Measurements from ENCODE around the gene TSEN2. TPM values are rescaled to one million over a fixed set of nuclear protein-coding genes. Genes with fewer than 3 reads are reported as not detected.

Gene TSEN2
- 33.3 and 33.7 TPM in 2 replicates for total RNA-seq
- long read RNA-seq, transcript TSEN2-201 (12 exons, 2,381 nt) = major isoform, 12 of 107 reads
- long read RNA-seq, partial matches to known transcripts = 24 of 107 reads
- long read RNA-seq, other reads (novel, unspliced or antisense) = 66 of 107 reads

DNA sequence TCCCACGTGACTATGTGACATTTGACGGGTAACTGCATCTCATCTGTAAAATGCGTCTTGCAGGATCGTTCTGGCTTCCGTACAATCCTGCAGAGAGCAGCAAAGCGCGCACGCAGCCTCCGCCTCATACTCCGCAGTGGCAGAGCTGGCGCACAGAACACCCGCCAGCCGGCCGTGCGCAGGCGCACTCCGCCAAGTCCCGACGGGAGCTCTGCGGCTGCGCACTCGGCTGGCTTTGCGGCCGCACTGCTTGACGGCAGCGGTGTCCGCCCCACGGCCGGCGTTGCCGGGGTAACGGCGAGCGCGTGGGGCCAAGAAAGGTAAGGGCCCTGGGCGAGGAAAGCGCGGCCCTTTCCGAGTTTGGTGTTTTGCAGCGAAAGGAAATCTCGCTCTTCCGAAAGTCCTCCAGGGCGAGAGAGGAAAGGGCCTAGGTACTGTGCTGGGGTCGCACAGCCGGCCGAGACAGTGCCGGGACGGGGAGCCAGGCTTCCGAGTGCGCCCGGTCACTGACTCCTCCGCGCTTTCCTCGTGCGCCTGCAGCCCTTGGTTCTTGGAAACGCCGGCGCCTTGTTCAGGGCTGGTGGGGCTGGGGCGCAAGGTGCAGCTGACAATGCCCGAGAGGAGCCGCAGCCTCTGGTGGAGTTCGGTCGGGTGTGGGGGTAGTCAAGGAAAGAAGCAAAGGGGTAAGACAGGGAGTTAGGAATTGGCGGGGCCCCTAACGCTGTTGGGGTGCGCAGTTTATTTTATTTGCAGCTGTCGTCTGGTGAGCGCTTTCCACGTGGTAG, at the start of gene TSEN2:
Gene TSEN2 (plus strand): TSS at position 283 of the 785 bp plus-strand sequence. CDS start 5,321 bp downstream, outside the sequence.
- no peaks in the 10 kb centered on the region for H3K27me3 Mint-ChIP-seq
- TF ChIP-seq CTCF (IDR thresholded peaks at IDR 0.05; ENCODE audit: unreplicated experiment) = no peak
- H3K9me3 Mint-ChIP-seq (ENCODE audit: low read depth) = no peaks in the 10 kb centered on the region
- peak; percentile 96 for DNase-seq (ENCODE audit: low spot score, unreplicated experiment)
- peak within 1 kb of the TSS; percentile 97 for H3K27ac Mint-ChIP-seq
- H3K36me3 Mint-ChIP-seq (ENCODE audit: insufficient read depth) = no peaks in the 10 kb centered on the region
- H3K4me3 Mint-ChIP-seq (ENCODE audit: low read depth) = peak within 1 kb of the TSS; percentile 97
- peaks cover 35% of the 10 kb centered on the region for H3K4me1 Mint-ChIP-seq (ENCODE audit: low read depth)

DNA sequence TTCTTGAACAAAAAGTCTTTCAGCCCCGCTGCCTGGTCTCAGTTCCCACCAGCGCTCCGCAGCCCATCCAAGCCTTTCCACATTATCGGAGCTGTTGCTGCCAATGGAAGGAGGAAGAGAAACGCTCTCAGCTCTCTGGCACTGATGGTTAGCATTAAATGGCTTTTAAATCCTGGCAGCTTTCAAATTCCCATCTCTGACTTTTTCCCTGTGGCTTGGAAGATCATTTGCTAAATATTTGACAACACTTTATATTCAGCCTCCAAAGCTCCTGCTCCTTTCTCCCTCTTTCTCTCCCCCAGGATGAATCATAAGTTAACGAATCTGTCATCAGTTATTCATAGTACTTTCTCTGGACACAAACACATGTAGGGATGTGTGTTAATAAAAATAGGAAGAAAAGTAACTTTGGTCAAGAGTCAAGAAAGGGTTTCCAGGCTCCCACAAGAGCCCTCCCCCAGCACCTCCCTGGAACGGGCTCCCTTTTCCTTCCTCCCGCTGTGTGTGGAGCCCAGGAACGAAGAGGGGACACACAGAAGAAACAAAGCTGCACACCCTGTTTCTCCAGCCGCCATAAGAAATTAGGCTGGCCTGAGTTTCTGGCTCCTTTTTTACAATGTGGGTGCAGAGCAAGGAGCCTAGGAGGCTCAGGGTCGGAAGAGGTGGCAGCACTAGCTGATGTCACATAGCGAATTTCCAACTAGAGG, 47.6 kb upstream of the TSEN2 start:
- Mint-ChIP-seq H3K9me3 (ENCODE audit: low read depth) (no peaks in the 10 kb centered on the region), H3K36me3 (ENCODE audit: insufficient read depth) (peaks cover 6% of the 10 kb centered on the region), H3K27me3 (no peaks in the 10 kb centered on the region), H3K27ac (no peak overlapping the region), H3K4me1 (ENCODE audit: low read depth) (no peaks in the 10 kb centered on the region), H3K4me3 (ENCODE audit: low read depth) (no peak overlapping the region)
- no peak for DNase-seq (ENCODE audit: low spot score, unreplicated experiment)
- TF ChIP-seq CTCF (IDR thresholded peaks at IDR 0.05; ENCODE audit: unreplicated experiment) = no peak

GRCh38 chr3:12437221-12437605, 47.1 kb upstream of the TSEN2 start:
- no peak for TF ChIP-seq CTCF (IDR thresholded peaks at IDR 0.05; ENCODE audit: unreplicated experiment)
- Mint-ChIP-seq H3K36me3 (ENCODE audit: insufficient read depth) (peaks cover 6% of the 10 kb centered on the region), H3K27ac (no peak overlapping the region), H3K27me3 (no peaks in the 10 kb centered on the region), H3K4me1 (ENCODE audit: low read depth) (no peaks in the 10 kb centered on the region), H3K9me3 (ENCODE audit: low read depth) (no peaks in the 10 kb centered on the region), H3K4me3 (ENCODE audit: low read depth) (no peak overlapping the region)
- no peak for DNase-seq (ENCODE audit: low spot score, unreplicated experiment)

DNA sequence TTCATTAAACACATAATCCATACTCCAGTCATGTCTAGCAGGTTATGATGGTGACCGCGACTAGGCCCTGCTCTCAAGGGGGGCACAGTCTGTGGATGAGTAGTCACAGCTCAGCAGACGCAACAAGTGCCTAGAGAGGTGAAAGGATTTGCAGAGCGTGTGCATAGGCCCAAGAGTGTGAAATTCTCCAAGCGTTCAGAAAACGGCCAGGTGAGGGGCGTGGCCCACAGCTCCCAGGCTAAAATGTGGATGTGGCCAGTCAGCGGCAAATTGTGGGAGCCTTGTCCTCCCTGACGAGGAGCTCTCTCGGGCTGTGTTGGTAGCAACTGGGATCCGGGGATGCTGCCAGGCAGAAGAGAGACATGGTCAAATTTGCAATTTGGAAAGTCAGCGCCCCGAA, 46.4 kb upstream of the TSEN2 start:
- Mint-ChIP-seq H3K4me3 (ENCODE audit: low read depth) (no peak overlapping the region), H3K27me3 (no peaks in the 10 kb centered on the region), H3K36me3 (ENCODE audit: insufficient read depth) (peaks cover 6% of the 10 kb centered on the region), H3K27ac (no peak overlapping the region), H3K4me1 (ENCODE audit: low read depth) (no peaks in the 10 kb centered on the region), H3K9me3 (ENCODE audit: low read depth) (no peaks in the 10 kb centered on the region)
- no peak for DNase-seq (ENCODE audit: low spot score, unreplicated experiment)
- TF ChIP-seq CTCF (IDR thresholded peaks at IDR 0.05; ENCODE audit: unreplicated experiment) = no peak

DNA sequence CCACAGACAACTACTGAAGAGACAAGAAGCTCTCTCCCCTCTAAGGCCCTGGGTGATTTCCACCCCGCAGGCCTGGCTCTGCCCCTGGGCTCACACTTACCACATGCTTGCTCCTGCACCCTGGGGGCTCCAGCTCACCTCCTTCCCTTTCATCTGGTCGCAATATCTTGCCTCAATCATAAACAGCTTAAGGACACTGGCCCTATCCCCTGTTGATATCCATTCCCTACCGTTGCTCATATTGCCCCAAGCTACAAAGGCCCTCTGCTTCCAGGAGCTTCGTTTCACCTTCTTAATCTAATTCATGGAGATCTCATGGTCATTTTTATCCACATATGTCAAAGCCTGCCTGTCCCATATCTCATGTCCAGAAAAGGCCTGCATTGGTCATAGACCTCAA, 46.0 kb upstream of the TSEN2 start:
- no peaks in the 10 kb centered on the region for H3K27me3 Mint-ChIP-seq
- H3K9me3 Mint-ChIP-seq (ENCODE audit: low read depth) = no peaks in the 10 kb centered on the region
- H3K4me3 Mint-ChIP-seq (ENCODE audit: low read depth) = no peak overlapping the region
- H3K27ac Mint-ChIP-seq = no peak overlapping the region
- peaks cover 6% of the 10 kb centered on the region for H3K36me3 Mint-ChIP-seq (ENCODE audit: insufficient read depth)
- peaks cover 5% of the 10 kb centered on the region for H3K4me1 Mint-ChIP-seq (ENCODE audit: low read depth)
- no peak for DNase-seq (ENCODE audit: low spot score, unreplicated experiment)
- TF ChIP-seq CTCF (IDR thresholded peaks at IDR 0.05; ENCODE audit: unreplicated experiment) = no peak
